Endothelial cell of umbilical vein (primary cell): ENCODE results near the gene ASIC1. TPM values are rescaled to one million over a fixed set of nuclear protein-coding genes. Genes with fewer than 3 reads are reported as not detected.

Experiments used
- BruUV-seq: library from RNA; stranded (reverse); fragments of 400-500 nt; replicated peaks from 2 replicates; lab custom pipeline; 2021; lab: Mats Ljungman, UMichigan
- CTCF ChIA-PET: fragments of 300-600, 350-600 bp; sonication (Branson Sonifier 250); formaldehyde crosslinking; loops from one replicate; lab custom pipeline; 2021; ENCODE audit warnings: antibody characterized with exemption, inconsistent platforms; lab: Charles Lee
- POLR2A ChIA-PET: fragments of 300-600, 350-600 bp; sonication (Branson Sonifier 250); formaldehyde crosslinking; loops from one replicate; lab custom pipeline; 2021; ENCODE audit warnings: antibody characterized with exemption, inconsistent platforms; lab: Charles Lee
- DNase-seq: peaks from one replicate; pipeline ENCODE4 v3.0.0-alpha.2; 2011; ENCODE audit warnings: low read depth, low spot score
- FAIRE-seq: peaks from 2 replicates; lab custom pipeline; 2011; peaks lifted over from hg19 to GRCh38; lab: Jason Lieb, UNC
- H2AFZ ChIP-seq: 2 replicates; pipeline ENCODE4 v1.6.0; 2012; ENCODE audit warnings: low read depth, low read length, control low read depth, inconsistent platforms
- H3K27ac ChIP-seq: 2 replicates; pipeline ENCODE4 v1.5.1; 2011; ENCODE audit warnings: low read depth, mild to moderate bottlenecking, control low read depth, low read length, moderate library complexity; ENCODE audit not compliant: insufficient read depth
- H3K27me3 ChIP-seq, 2 experiments: 2 replicates each; pipeline versions ENCODE4 v1.6.0 to v1.6.1; 2011; ENCODE audit warnings: low read length in 2 of 2, mixed read lengths in 1 of 2; ENCODE audit not compliant: control insufficient read depth in 2 of 2, insufficient read depth in 2 of 2
- H3K36me3 ChIP-seq, 2 experiments: 2 replicates in 1 of 2; 3 replicates in 1 of 2; pipeline ENCODE4 v1.5.1; 2011; ENCODE audit warnings: low read length in 2 of 2, mild to moderate bottlenecking in 1 of 2, moderate library complexity in 1 of 2; ENCODE audit not compliant: control insufficient read depth in 2 of 2, insufficient read depth in 2 of 2; ENCODE audit errors: extremely low read depth in 1 of 2
- H3K4me1 ChIP-seq: 3 replicates; pipeline ENCODE4 v1.5.1; 2011; ENCODE audit warnings: mild to moderate bottlenecking, low read length; ENCODE audit not compliant: control insufficient read depth, insufficient read depth; ENCODE audit errors: extremely low read depth
- H3K4me2 ChIP-seq: 2 replicates; pipeline ENCODE4 v1.6.1; 2011; ENCODE audit warnings: low read length, control low read depth, mixed read lengths; ENCODE audit not compliant: insufficient read depth
- H3K4me3 ChIP-seq, 3 experiments: fragments of 200-600 bp in 1 of 3; sonication (generic), shearing (Covaris generic) in 1 of 3; replicated peaks in 1 of 3; 2 replicates each; pipeline ENCODE4 v1.5.1; 2011 to 2016; ENCODE audit warnings: control low read depth in 3 of 3, low read length in 3 of 3, mild to moderate bottlenecking in 2 of 3, inconsistent platforms in 1 of 3, low read depth in 1 of 3, moderate library complexity in 1 of 3; ENCODE audit not compliant: insufficient read depth in 1 of 3
- H3K79me2 ChIP-seq: 2 replicates; pipeline ENCODE4 v1.6.0; 2012; ENCODE audit warnings: low read length, inconsistent platforms; ENCODE audit not compliant: control insufficient read depth, insufficient read depth
- H3K9ac ChIP-seq: replicated peaks from 2 replicates; pipeline ENCODE3; 2011; ENCODE audit warnings: low read length, control low read depth; ENCODE audit not compliant: insufficient read depth; ENCODE audit errors: extremely low read depth
- H3K9me1 ChIP-seq: replicated peaks from 3 replicates; pipeline ENCODE4 v1.6.0; 2011; ENCODE audit warnings: mild to moderate bottlenecking, low read length; ENCODE audit not compliant: control insufficient read depth, insufficient read depth; ENCODE audit errors: extremely low read depth
- H3K9me3 ChIP-seq: replicated peaks from 2 replicates; pipeline ENCODE4 v1.5.1; 2012; ENCODE audit warnings: low read length, inconsistent platforms; ENCODE audit not compliant: control insufficient read depth, insufficient read depth
- H4K20me1 ChIP-seq: replicated peaks from 2 replicates; pipeline ENCODE3; 2011; ENCODE audit warnings: mild to moderate bottlenecking, low read length; ENCODE audit not compliant: control insufficient read depth, insufficient read depth; ENCODE audit errors: extremely low read depth
- CTCF ChIP-seq, 2 donors: IDR thresholded peaks; 1 replicate in 1 of 2; 2 replicates in 1 of 2; pipeline ENCODE4 v1.5.1; 2011; ENCODE audit warnings: low read length in 2 of 2, mild to moderate bottlenecking in 2 of 2, moderate library complexity in 2 of 2, control low read depth in 1 of 2, inconsistent platforms in 1 of 2, low read depth in 1 of 2; ENCODE audit not compliant: insufficient read depth in 1 of 2; ENCODE audit errors: extremely low read depth in 1 of 2
- EZH2 ChIP-seq: IDR thresholded peaks from 2 replicates; pipeline ENCODE4 v1.6.1; 2012; ENCODE audit warnings: borderline replicate concordance, low read depth, mild to moderate bottlenecking, moderate library complexity, low read length, inconsistent platforms; ENCODE audit not compliant: severe bottlenecking
- FOS ChIP-seq: IDR thresholded peaks from 2 replicates; pipeline ENCODE4 v1.6.1; 2011; ENCODE audit warnings: mild to moderate bottlenecking, low read length, moderate library complexity, borderline replicate concordance; ENCODE audit not compliant: insufficient read depth
- GATA2 ChIP-seq: IDR thresholded peaks from 2 replicates; pipeline ENCODE4 v1.7.0; 2011; ENCODE audit warnings: low read depth, mild to moderate bottlenecking, moderate library complexity, mixed read lengths, low read length; ENCODE audit not compliant: insufficient read length, insufficient read depth
- JUN ChIP-seq: IDR thresholded peaks from 2 replicates; pipeline ENCODE4 v1.6.1; 2011; ENCODE audit warnings: borderline replicate concordance, low read depth; ENCODE audit not compliant: insufficient read length, insufficient read depth
- MAX ChIP-seq: IDR thresholded peaks from 2 replicates; pipeline ENCODE4 v1.6.1; 2011; ENCODE audit not compliant: insufficient read depth, insufficient read length
- MYC ChIP-seq: IDR thresholded peaks from one replicate; pipeline ENCODE4 v1.6.1; 2011; ENCODE audit warnings: mild to moderate bottlenecking, low read depth, low read length
- POLR2A ChIP-seq: IDR thresholded peaks from 2 replicates; pipeline ENCODE4 v1.6.1; 2012; ENCODE audit warnings: low read depth, mild to moderate bottlenecking, control low read depth, low read length
- POLR2AphosphoS5 ChIP-seq: IDR thresholded peaks from 2 replicates; pipeline ENCODE4 v1.6.1; 2012; ENCODE audit warnings: low read depth, mild to moderate bottlenecking, control low read depth, low read length, moderate library complexity; ENCODE audit not compliant: insufficient read depth
- dilution Hi-C: fragments of 300-500 bp; cut with MboI; formaldehyde crosslinking; loops from one replicate; pipeline ENCODE4 v1.15.0; 2019; ENCODE audit warnings: low sequenced_read_pairs; ENCODE audit not compliant: extremely low pct_ligation_motif_present
- intact Hi-C: fragments of 100-400 bp; cut with micrococcal nuclease; formaldehyde crosslinking; loops from one replicate; pipeline ENCODE4 v1.10.0; 2022
- polyA plus RNA-seq, 4 experiments: library from polyadenylated mRNA; depleted of rRNA in 3 of 4; stranded (reverse) in 3 of 4; unstranded in 1 of 4; fragments of >200 nt; gene quantifications; 2 replicates each; pipeline versions ENCODE4 v1.2.1 to v1.2.3, GENCODE V29; 2011 to 2012; ENCODE audit warnings: missing spikeins in 1 of 4
- total RNA-seq: library from RNA; stranded (reverse); gene quantifications from 2 replicates; pipeline ENCODE4 v1.2.3, GENCODE V29; 2021

The ASIC1 gene
- total and polyA plus RNA-seq, 2 donors (not counting 3 experiments of a cell fraction or from before 2014, with no cell fraction given): 0.53 to 0.66 TPM

- no peaks in the 10 kb centered on the region for H4K20me1 ChIP-seq
- no peak for FAIRE-seq
- H3K4me3 ChIP-seq: no peak overlapping the region
- no peaks in the 10 kb centered on the region for H3K9me1 ChIP-seq
- no peak for DNase-seq
- TF ChIP-seq POLR2A (no peak), GATA2 (no peak), JUN (no peak), FOS (no peak), EZH2 (no peak), POLR2AphosphoS5 (no peak), MYC (no peak), MAX (no peak), CTCF (IDR thresholded peaks at IDR 0.05; ENCODE audit: extremely low read depth in 1 of 2, insufficient read depth in 1 of 2, low read depth in 1 of 2, low read length in 2 of 2) (no peak)
- H3K27me3 ChIP-seq: peaks cover 13 to 19% of the 10 kb centered on the region in 2 experiments
- no TSS peak for BruUV-seq
- ChIA-PET CTCF (interaction anchor here (0.8 to 12.1 kb wide), 9 partner anchors 9 to 291 kb away, joined by 3 to 317 read pairs (median 15); partner anchors contain the start of gene AQP6), POLR2A (no interaction called here)
- no peak overlapping the region for H2AFZ ChIP-seq
- no peaks in the 10 kb centered on the region for H3K9me3 ChIP-seq
- no peaks in the 10 kb centered on the region for H3K36me3 ChIP-seq
- peaks cover 4% of the 10 kb centered on the region for H3K4me1 ChIP-seq
- H3K79me2 ChIP-seq: no peaks in the 10 kb centered on the region
- H3K9ac ChIP-seq: no peak overlapping the region
- intact Hi-C loops: no loop called here
- H3K27ac ChIP-seq: no peak overlapping the region
- no peak overlapping the region for H3K4me2 ChIP-seq
- dilution Hi-C loops: loop anchor here (25.0 kb wide), 1 partner anchor 107 kb away; the partner anchor contains the start of genes AQP2, AQP5 and AQP6
These were observed 11.7 kb downstream of the ASIC1 start for GRCh38 chr12:50069069-50069468.
